IMR-90 (cell line): ENCODE measurements around the gene ASB1. TPM values are rescaled to one million over a fixed set of nuclear protein-coding genes. Genes with fewer than 3 reads are reported as not detected.

ENCODE experiments used
- ATAC-seq: fragments of 200-7000 bp; cut with Tn5 transposase; 2 replicates; pipeline ENCODE4 v1.9.1; 2020; ENCODE audit warnings: low read depth, mild to moderate bottlenecking, moderate library complexity
- BruUV-seq: library from RNA; stranded (reverse); fragments of 400-500 nt; replicated peaks from 2 replicates; lab custom pipeline; 2021; lab: Mats Ljungman, UMichigan
- CTCF ChIA-PET: fragments of 300-600 bp; formaldehyde crosslinking; extraction: SDS; loops from one replicate; lab custom pipeline; 2021; ENCODE audit warnings: antibody characterized with exemption; lab: Yijun Ruan, JAX
- POLR2A ChIA-PET: fragments of 300-600 bp; sonication (Branson Sonifier 250); formaldehyde crosslinking; loops from one replicate; lab custom pipeline; 2022; ENCODE audit warnings: antibody characterized with exemption; ENCODE audit not compliant: unreplicated experiment; lab: Charles Lee
- DNase-seq: peaks from one replicate; pipeline ENCODE4 v3.0.0; 2013
- H2AFZ ChIP-seq: replicated peaks from 2 replicates; pipeline ENCODE3; 2013; ENCODE audit warnings: low read length, mild to moderate bottlenecking; ENCODE audit not compliant: poor library complexity
- H2AK5ac ChIP-seq: 2 replicates; pipeline ENCODE4 v1.6.1; 2013; ENCODE audit warnings: low read depth, low read length, inconsistent platforms
- H2AK9ac ChIP-seq: replicated peaks from 2 replicates; pipeline ENCODE3; 2013; ENCODE audit warnings: mild to moderate bottlenecking, low read depth, low read length, moderate library complexity; ENCODE audit not compliant: poor library complexity
- H2BK120ac ChIP-seq: 2 replicates; pipeline ENCODE4 v1.6.1; 2013; ENCODE audit warnings: low read depth, low read length, inconsistent platforms
- H2BK15ac ChIP-seq: 3 replicates; pipeline ENCODE4 v1.6.1; 2013; ENCODE audit warnings: low read depth, low read length, inconsistent platforms
- H2BK20ac ChIP-seq: 2 replicates; pipeline ENCODE4 v1.6.1; 2013; ENCODE audit warnings: low read depth, mild to moderate bottlenecking, inconsistent platforms, low read length, moderate library complexity
- H2BK5ac ChIP-seq: 2 replicates; pipeline ENCODE4 v1.6.1; 2013; ENCODE audit warnings: mild to moderate bottlenecking, low read depth, low read length, inconsistent platforms; ENCODE audit not compliant: poor library complexity, severe bottlenecking
- H3K14ac ChIP-seq: replicated peaks from 2 replicates; pipeline ENCODE4 v1.6.1; 2013; ENCODE audit warnings: low read depth, low read length, inconsistent platforms
- H3K18ac ChIP-seq: 2 replicates; pipeline ENCODE4 v1.6.1; 2013; ENCODE audit warnings: low read depth, low read length, control low read depth
- H3K23ac ChIP-seq: 2 replicates; pipeline ENCODE4 v1.6.1; 2013; ENCODE audit warnings: low read depth, low read length, inconsistent platforms
- H3K27ac ChIP-seq: 2 replicates; pipeline ENCODE4 v1.5.1; 2013; ENCODE audit warnings: mild to moderate bottlenecking, control low read depth, low read length; ENCODE audit not compliant: insufficient read depth
- H3K27me3 ChIP-seq: 2 replicates; pipeline ENCODE4 v1.6.1; 2013; ENCODE audit warnings: low read length; ENCODE audit not compliant: control insufficient read depth, insufficient read depth
- H3K36me3 ChIP-seq: 2 replicates; pipeline ENCODE4 v1.6.1; 2013; ENCODE audit warnings: low read length, mixed read lengths; ENCODE audit not compliant: control insufficient read depth, insufficient read depth
- H3K4ac ChIP-seq: 2 replicates; pipeline ENCODE4 v1.6.1; 2013; ENCODE audit warnings: low read depth, low read length, inconsistent platforms
- H3K4me1 ChIP-seq: 2 replicates; pipeline ENCODE4 v1.6.1; 2013; ENCODE audit warnings: low read length, mixed read lengths; ENCODE audit not compliant: control insufficient read depth, insufficient read depth
- H3K4me2 ChIP-seq: 2 replicates; pipeline ENCODE4 v1.6.1; 2013; ENCODE audit warnings: low read depth, mild to moderate bottlenecking, control low read depth, low read length, moderate library complexity
- H3K4me3 ChIP-seq: 2 replicates; pipeline ENCODE4 v1.5.1; 2013; ENCODE audit warnings: low read depth, mild to moderate bottlenecking, control low read depth, low read length, moderate library complexity; ENCODE audit not compliant: insufficient read depth
- H3K56ac ChIP-seq: 2 replicates; pipeline ENCODE4 v1.6.1; 2013; ENCODE audit warnings: low read length, inconsistent platforms; ENCODE audit not compliant: insufficient read depth; ENCODE audit errors: extremely low read depth
- H3K79me1 ChIP-seq, 2 experiments: 2 replicates each; pipeline ENCODE4 v1.6.1; 2013; ENCODE audit warnings: low read length in 2 of 2, inconsistent platforms in 1 of 2, low read depth in 1 of 2
- H3K9ac ChIP-seq: 2 replicates; pipeline ENCODE4 v1.6.1; 2013; ENCODE audit warnings: low read depth, low read length, control low read depth
- H3K9me1 ChIP-seq: 2 replicates; pipeline ENCODE4 v1.6.1; 2013; ENCODE audit warnings: low read length, inconsistent platforms; ENCODE audit not compliant: insufficient read depth
- H3K9me3 ChIP-seq: 2 replicates; pipeline ENCODE4 v1.6.1; 2013; ENCODE audit warnings: low read length; ENCODE audit not compliant: control insufficient read depth, insufficient read depth
- H4K20me1 ChIP-seq: 2 replicates; pipeline ENCODE4 v1.6.1; 2013; ENCODE audit warnings: low read length, inconsistent platforms; ENCODE audit not compliant: insufficient read depth
- H4K5ac ChIP-seq: 2 replicates; pipeline ENCODE4 v1.6.1; 2013; ENCODE audit warnings: mild to moderate bottlenecking, low read depth, low read length, control low read depth
- H4K8ac ChIP-seq, 2 experiments: 2 replicates each; pipeline ENCODE4 v1.6.1; 2013; ENCODE audit warnings: low read depth in 2 of 2, low read length in 2 of 2, control low read depth in 1 of 2, inconsistent platforms in 1 of 2
- H4K91ac ChIP-seq: 2 replicates; pipeline ENCODE4 v1.6.1; 2013; ENCODE audit warnings: low read depth, low read length, inconsistent platforms; ENCODE audit not compliant: insufficient read depth
- BHLHE40 ChIP-seq: fragments of 150-350 bp; IDR thresholded peaks from 2 replicates; pipeline ENCODE4 v1.6.1; 2016; ENCODE audit warnings: mild to moderate bottlenecking, low read depth, low read length
- CEBPB ChIP-seq: IDR thresholded peaks from 2 replicates; pipeline ENCODE4 v1.6.1; 2012; ENCODE audit warnings: low read depth, low read length, improper control_type of control experiment
- CHD1 ChIP-seq: IDR thresholded peaks from 2 replicates; pipeline ENCODE4 v1.6.1; 2012; ENCODE audit warnings: low read depth, low read length, improper control_type of control experiment
- CTCF ChIP-seq: conservative IDR thresholded peaks from 2 replicates; pipeline ENCODE4 v1.5.1; 2012; ENCODE audit warnings: mild to moderate bottlenecking, low read depth, low read length, improper control_type of control experiment
- NFE2L2 ChIP-seq: fragments of 150-350 bp; IDR thresholded peaks from 2 replicates; pipeline ENCODE4 v1.6.1; 2016; ENCODE audit warnings: low read depth, mild to moderate bottlenecking, low read length
- POLR2A ChIP-seq: IDR thresholded peaks from 2 replicates; pipeline ENCODE4 v1.6.1; 2012; ENCODE audit warnings: mild to moderate bottlenecking, low read depth, low read length
- whole genome bisulfite sequencing, 2 experiments: methylation state at CpG; one replicate each; pipeline versions ENCODE4 v1.1.5 to v1.1.7; 2013; ENCODE audit warnings: missing lambda C conversion rate in 2 of 2; ENCODE audit not compliant: insufficient read length in 1 of 2; ENCODE audit errors: extremely low coverage in 2 of 2; 5-methylcytosine and 5-hydroxymethylcytosine counted together
- dilution Hi-C: fragments of 300-500 bp; cut with HindIII; formaldehyde crosslinking; loops from one replicate; pipeline ENCODE4 v1.14.3; 2018; ENCODE audit warnings: low sequenced_read_pairs; ENCODE audit not compliant: unreplicated experiment
- in situ Hi-C: fragments of 300-500 bp; cut with MboI; formaldehyde crosslinking; loops from 3 replicates; pipeline ENCODE4 v1.14.3; 2019; ENCODE audit warnings: low sequenced_read_pairs, inconsistent platforms, mixed read lengths
- intact Hi-C: fragments of 100-400 bp; cut with micrococcal nuclease; formaldehyde crosslinking; loops from 2 replicates; pipeline ENCODE4 v1.10.0; 2022
- polyA plus RNA-seq, 3 experiments: library from polyadenylated mRNA; depleted of rRNA; stranded (reverse); fragments of >200 nt; gene quantifications; 2 replicates each; pipeline ENCODE4 v1.2.3, GENCODE V29; 2012; ENCODE audit warnings: low replicate concordance in 1 of 3
- total RNA-seq: library from RNA; depleted of rRNA; stranded (reverse); fragments of >200 nt; gene quantifications from 2 replicates; pipeline ENCODE4 v1.2.3, GENCODE V29; 2012

ASB1 gene
- total and polyA plus RNA-seq, 2 of the 4 experiments (the other 2 are of a cell fraction), result 23.5 to 37.3 TPM

- Histone ChIP-seq H3K9me1 (peaks cover 24% of the 10 kb centered on the region), H3K56ac (peak overlapping the region; percentile 63), H3K9me3 (0 out of 2 replicates have a peak, but pooled peaks cover 4% of the 10 kb centered on the region), H3K4me2 (peak overlapping the region; percentile 64), H3K23ac (peak overlapping the region; percentile 68), H2BK5ac (peak overlapping the region; percentile 99), H3K4ac (peak overlapping the region; percentile 92), H2BK120ac (peak overlapping the region; percentile 91), H2BK20ac (peak overlapping the region; percentile 90), H3K18ac (peak overlapping the region; percentile 70), H4K5ac (peak overlapping the region; percentile 51), H3K4me1 (peaks cover 28% of the 10 kb centered on the region), H3K9ac (peak overlapping the region; percentile 8), H2AFZ (peak overlapping the region; percentile 55), H4K91ac (peak overlapping the region; percentile 98), H3K4me3 (no peak overlapping the region), H3K79me1 (peaks cover 21 to 40% of the 10 kb centered on the region in 2 experiments; a peak in 3 of 4 replicates), H4K8ac (peak overlapping the region; percentile 67 to 88), H3K36me3 (peaks cover 29% of the 10 kb centered on the region), H3K27ac (peak overlapping the region; percentile 92), H2AK9ac (peak overlapping the region; percentile 85), H3K27me3 (no peaks in the 10 kb centered on the region), H2AK5ac (peak overlapping the region; percentile 94), H4K20me1 (peaks cover 16% of the 10 kb centered on the region), H3K14ac (peak overlapping the region; percentile 75), H2BK15ac (peak overlapping the region; percentile 29; the same call in 2 of the 3 replicates)
- dilution Hi-C loops (no loop called here), intact Hi-C loops (loop anchor here (5.0 kb wide), 2 partner anchors 58 to 148 kb away; partner anchors contain the start of gene PER2), in situ Hi-C loops (no loop called here)
- POLR2A ChIA-PET, result no interaction called here
- TSS peak; percentile 20 for BruUV-seq
- TF ChIP-seq NFE2L2, result no peak
- peak; percentile 27; the same call in 1 of the 2 replicates for TF ChIP-seq CEBPB
- TF ChIP-seq CTCF, result no peak
- TF ChIP-seq POLR2A, result 0 out of 2 replicates have a peak, but pooled peaks have one; percentile 19
- no peak for TF ChIP-seq CHD1
- no peak for TF ChIP-seq BHLHE40
- no peak for DNase-seq
- 91% methylated on average over 11 of the region's 24 CpGs; no CpG with 5 or more reads in 1 of the 2 experiments for WGBS, 2 experiments
- ATAC-seq, result 0 out of 2 replicates have a peak, but pooled peaks have one; percentile 1
- CTCF ChIA-PET, result no interaction called here
Measured at GRCh38 chr2:238434846-238435751, 8.4 kb downstream of the ASB1 start.
